Measurements from ENCODE around the gene SUSD3.

The SUSD3 gene

GRCh38 chr9:93077811-93078210 lies 19.3 kb downstream of the SUSD3 start:
- Histone ChIP-seq H3K36me3 (ENCODE audit: control insufficient read depth, insufficient read depth, low read length) (no peaks in the 10 kb centered on the region), H3K4me3 (ENCODE audit: low read depth, low read length) (no peak overlapping the region), H3K79me2 (no peaks in the 10 kb centered on the region), H3K9ac (no peak overlapping the region), H3K4me1 (no peaks in the 10 kb centered on the region), H3K27me3 (ENCODE audit: control insufficient read depth, insufficient read depth, low read length) (no peaks in the 10 kb centered on the region), H3K27ac (no peak overlapping the region), H3K4me2 (ENCODE audit: low read length) (no peak overlapping the region), H3K9me3 (ENCODE audit: control insufficient read depth, low read length) (no peaks in the 10 kb centered on the region), H2AFZ (no peak overlapping the region)
- TF ChIP-seq CTCF (IDR thresholded peaks at IDR 0.05), result no peak

GRCh38 chr9:93079371-93079770 lies 20.9 kb downstream of the SUSD3 start:
- Histone ChIP-seq H2AFZ (no peak overlapping the region), H3K9ac (no peak overlapping the region), H3K36me3 (ENCODE audit: control insufficient read depth, insufficient read depth, low read length) (no peaks in the 10 kb centered on the region), H3K79me2 (no peaks in the 10 kb centered on the region), H3K4me2 (ENCODE audit: low read length) (no peak overlapping the region), H3K4me3 (ENCODE audit: low read depth, low read length) (no peak overlapping the region), H3K27ac (no peak overlapping the region), H3K4me1 (no peaks in the 10 kb centered on the region), H3K9me3 (ENCODE audit: control insufficient read depth, low read length) (no peaks in the 10 kb centered on the region), H3K27me3 (ENCODE audit: control insufficient read depth, insufficient read depth, low read length) (no peaks in the 10 kb centered on the region)
- no peak for TF ChIP-seq CTCF (IDR thresholded peaks at IDR 0.05)

- H3K9me3 ChIP-seq (ENCODE audit: control insufficient read depth, low read length), result no peaks in the 10 kb centered on the region
- H2AFZ ChIP-seq, result no peak overlapping the region
- H3K36me3 ChIP-seq (ENCODE audit: control insufficient read depth, insufficient read depth, low read length), result no peaks in the 10 kb centered on the region
- H3K9ac ChIP-seq, result no peak overlapping the region
- TF ChIP-seq CTCF (IDR thresholded peaks at IDR 0.05), result no peak
- H3K4me1 ChIP-seq, result no peaks in the 10 kb centered on the region
- no peaks in the 10 kb centered on the region for H3K79me2 ChIP-seq
- H3K4me2 ChIP-seq (ENCODE audit: low read length), result no peak overlapping the region
- no peak overlapping the region for H3K4me3 ChIP-seq (ENCODE audit: low read depth, low read length)
- no peaks in the 10 kb centered on the region for H3K27me3 ChIP-seq (ENCODE audit: control insufficient read depth, insufficient read depth, low read length)
- H3K27ac ChIP-seq, result no peak overlapping the region
Observed at GRCh38 chr9:93080406-93080805, 21.9 kb downstream of the SUSD3 start.

GRCh38 chr9:93081081-93081529 lies 22.6 kb downstream of the SUSD3 start:
- H3K9me3 ChIP-seq (ENCODE audit: control insufficient read depth, low read length), result no peaks in the 10 kb centered on the region
- no peak overlapping the region for H2AFZ ChIP-seq
- TF ChIP-seq CTCF (IDR thresholded peaks at IDR 0.05), result no peak
- no peaks in the 10 kb centered on the region for H3K27me3 ChIP-seq (ENCODE audit: control insufficient read depth, insufficient read depth, low read length)
- no peaks in the 10 kb centered on the region for H3K4me1 ChIP-seq
- H3K36me3 ChIP-seq (ENCODE audit: control insufficient read depth, insufficient read depth, low read length), result no peaks in the 10 kb centered on the region
- no peak overlapping the region for H3K27ac ChIP-seq
- H3K4me2 ChIP-seq (ENCODE audit: low read length), result no peak overlapping the region
- no peak overlapping the region for H3K9ac ChIP-seq
- no peaks in the 10 kb centered on the region for H3K79me2 ChIP-seq
- no peak overlapping the region for H3K4me3 ChIP-seq (ENCODE audit: low read depth, low read length)

- no peaks in the 10 kb centered on the region for H3K4me1 ChIP-seq
- no peak overlapping the region for H2AFZ ChIP-seq
- no peaks in the 10 kb centered on the region for H3K79me2 ChIP-seq
- no peak overlapping the region for H3K4me2 ChIP-seq (ENCODE audit: low read length)
- H3K27me3 ChIP-seq (ENCODE audit: control insufficient read depth, insufficient read depth, low read length), result no peaks in the 10 kb centered on the region
- H3K36me3 ChIP-seq (ENCODE audit: control insufficient read depth, insufficient read depth, low read length), result no peaks in the 10 kb centered on the region
- H3K9ac ChIP-seq, result no peak overlapping the region
- no peak overlapping the region for H3K27ac ChIP-seq
- no peak for TF ChIP-seq CTCF (IDR thresholded peaks at IDR 0.05)
- no peak overlapping the region for H3K4me3 ChIP-seq (ENCODE audit: low read depth, low read length)
- no peaks in the 10 kb centered on the region for H3K9me3 ChIP-seq (ENCODE audit: control insufficient read depth, low read length)
Observed at GRCh38 chr9:93081931-93082330, 23.4 kb downstream of the SUSD3 start.
